ENCODE results near the gene PBXIP1.

PBXIP1 gene

GRCh38 chr1:154974808-154975408 is 19.0 kb upstream of the PBXIP1 start:
- Histone ChIP-seq H3K4me1 (ENCODE audit: control insufficient read depth in 1 of 2, insufficient read depth in 1 of 2, low read depth in 1 of 2, low read length in 1 of 2) (peaks cover 60 to 61% of the 10 kb centered on the region in 2 experiments), H3K27ac (peak overlapping the region; percentile 98), H3K27me3 (no peaks in the 10 kb centered on the region), H3K4me3 (ENCODE audit: low read depth in 1 of 2, low read length in 1 of 2) (peak overlapping the region; percentile 75 to 94), H3K9me3 (no peaks in the 10 kb centered on the region), H3K36me3 (no peaks in the 10 kb centered on the region)
- TF ChIP-seq, protein P1, sequence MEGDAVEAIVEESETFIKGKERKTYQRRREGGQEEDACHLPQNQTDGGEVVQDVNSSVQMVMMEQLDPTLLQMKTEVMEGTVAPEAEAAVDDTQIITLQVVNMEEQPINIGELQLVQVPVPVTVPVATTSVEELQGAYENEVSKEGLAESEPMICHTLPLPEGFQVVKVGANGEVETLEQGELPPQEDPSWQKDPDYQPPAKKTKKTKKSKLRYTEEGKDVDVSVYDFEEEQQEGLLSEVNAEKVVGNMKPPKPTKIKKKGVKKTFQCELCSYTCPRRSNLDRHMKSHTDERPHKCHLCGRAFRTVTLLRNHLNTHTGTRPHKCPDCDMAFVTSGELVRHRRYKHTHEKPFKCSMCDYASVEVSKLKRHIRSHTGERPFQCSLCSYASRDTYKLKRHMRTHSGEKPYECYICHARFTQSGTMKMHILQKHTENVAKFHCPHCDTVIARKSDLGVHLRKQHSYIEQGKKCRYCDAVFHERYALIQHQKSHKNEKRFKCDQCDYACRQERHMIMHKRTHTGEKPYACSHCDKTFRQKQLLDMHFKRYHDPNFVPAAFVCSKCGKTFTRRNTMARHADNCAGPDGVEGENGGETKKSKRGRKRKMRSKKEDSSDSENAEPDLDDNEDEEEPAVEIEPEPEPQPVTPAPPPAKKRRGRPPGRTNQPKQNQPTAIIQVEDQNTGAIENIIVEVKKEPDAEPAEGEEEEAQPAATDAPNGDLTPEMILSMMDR (IDR thresholded peaks at IDR 0.05) = no peak

- Histone ChIP-seq H3K4me1 (ENCODE audit: control insufficient read depth in 1 of 2, insufficient read depth in 1 of 2, low read depth in 1 of 2, low read length in 1 of 2) (peaks cover 60 to 61% of the 10 kb centered on the region in 2 experiments), H3K4me3 (ENCODE audit: low read depth in 1 of 2, low read length in 1 of 2) (peak within 1 kb of the TSS; percentile 75 to 94), H3K9me3 (no peaks in the 10 kb centered on the region), H3K27ac (peak within 1 kb of the TSS; percentile 98), H3K27me3 (no peaks in the 10 kb centered on the region), H3K36me3 (peaks cover under 1% of the 10 kb centered on the region)
- TF ChIP-seq, protein P1 (IDR thresholded peaks at IDR 0.05) = peak; percentile 19
These were observed 18.4 kb upstream of the PBXIP1 start, which contains the start of gene CKS1B for GRCh38 chr1:154974102-154974807. Gene CKS1B (plus strand): TSS chr1:154974681. CDS start chr1:154974746, 65 bp downstream.

- peaks cover 60 to 61% of the 10 kb centered on the region in 2 experiments for H3K4me1 ChIP-seq (ENCODE audit: control insufficient read depth in 1 of 2, insufficient read depth in 1 of 2, low read depth in 1 of 2, low read length in 1 of 2)
- TF ChIP-seq, protein P1 (IDR thresholded peaks at IDR 0.05) = no peak
These were observed 17.6 kb upstream of the PBXIP1 start for GRCh38 chr1:154973344-154974101.

GRCh38 chr1:154972517-154973343 is 16.8 kb upstream of the PBXIP1 start:
- Histone ChIP-seq H3K27me3 (no peaks in the 10 kb centered on the region), H3K36me3 (peaks cover 16% of the 10 kb centered on the region), H3K4me3 (ENCODE audit: low read depth in 1 of 2, low read length in 1 of 2) (peak overlapping the region; percentile 75 to 94), H3K9me3 (no peaks in the 10 kb centered on the region), H3K27ac (peak overlapping the region; percentile 98), H3K4me1 (ENCODE audit: control insufficient read depth in 1 of 2, insufficient read depth in 1 of 2, low read depth in 1 of 2, low read length in 1 of 2) (peaks cover 60 to 61% of the 10 kb centered on the region in 2 experiments)
- TF ChIP-seq, protein P1 (IDR thresholded peaks at IDR 0.05) = no peak

More at GRCh38 chr1:154973344-154974101, 17.6 kb upstream of the PBXIP1 start:
- H3K4me3 ChIP-seq (ENCODE audit: low read depth in 1 of 2, low read length in 1 of 2) = peak overlapping the region; percentile 75 to 94
- H3K27ac ChIP-seq = peak overlapping the region; percentile 98
- no peaks in the 10 kb centered on the region for H3K9me3 ChIP-seq
- no peaks in the 10 kb centered on the region for H3K27me3 ChIP-seq
- H3K36me3 ChIP-seq = peaks cover 8% of the 10 kb centered on the region

DNA sequence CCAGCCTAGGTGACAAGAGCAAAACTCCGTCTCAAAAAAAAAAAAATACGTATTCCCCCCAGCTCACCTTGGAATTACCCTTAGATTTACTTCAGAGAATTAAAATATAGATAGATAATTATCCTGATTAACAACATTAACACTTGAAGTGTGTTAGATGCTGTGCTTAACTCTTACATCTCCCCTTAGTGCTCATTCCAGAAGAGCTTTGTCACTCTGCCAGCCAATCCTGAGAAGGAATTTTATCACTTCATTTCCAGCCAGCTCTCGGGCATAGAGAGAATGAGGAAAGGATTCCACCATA is 16.3 kb upstream of the PBXIP1 start:
- Histone ChIP-seq H3K4me1 (ENCODE audit: control insufficient read depth in 1 of 2, insufficient read depth in 1 of 2, low read depth in 1 of 2, low read length in 1 of 2) (peaks cover 60 to 61% of the 10 kb centered on the region in 2 experiments), H3K36me3 (peaks cover 21% of the 10 kb centered on the region), H3K9me3 (no peaks in the 10 kb centered on the region), H3K27me3 (no peaks in the 10 kb centered on the region), H3K4me3 (ENCODE audit: low read depth in 1 of 2, low read length in 1 of 2) (no peak overlapping the region), H3K27ac (peak overlapping the region; percentile 98)
- TF ChIP-seq, protein P1 (IDR thresholded peaks at IDR 0.05) = no peak
